Stomach (tissue), 4 donors: ENCODE results near the gene ZIC1.

Source experiments
- EP300 ChIP-seq: sonication (generic); formaldehyde crosslinking; IDR thresholded peaks from one replicate; pipeline ENCODE4 v1.6.1; 2017; ENCODE audit warnings: antibody characterized with exemption
- POLR2A ChIP-seq, 4 donors: fragments of 450-650 bp; IDR thresholded peaks; one replicate each; pipeline ENCODE4 v1.6.1; 2016; ENCODE audit warnings: antibody characterized with exemption in 4 of 4, control low read depth in 2 of 4, mild to moderate bottlenecking in 1 of 4, moderate library complexity in 1 of 4
- POLR2AphosphoS5 ChIP-seq, 3 donors: sonication (generic); formaldehyde crosslinking; IDR thresholded peaks; one replicate each; pipeline ENCODE4 v1.6.1; 2016; ENCODE audit warnings: antibody characterized with exemption in 3 of 3
- TF ChIP-seq, protein P1 (sequence below), 7 experiments: fragments of 450-650 bp in 4 of 7; fragments of 200-600 bp in 3 of 7; sonication (generic) in 3 of 7; IDR thresholded peaks; one replicate each; pipeline ENCODE4 v1.5.1; 2016 to 2019; ENCODE audit warnings: antibody characterized with exemption in 7 of 7, control low read depth in 2 of 7, mild to moderate bottlenecking in 1 of 7

- no peak for TF ChIP-seq POLR2A (IDR thresholded peaks at IDR 0.05)
- TF ChIP-seq, protein P1, sequence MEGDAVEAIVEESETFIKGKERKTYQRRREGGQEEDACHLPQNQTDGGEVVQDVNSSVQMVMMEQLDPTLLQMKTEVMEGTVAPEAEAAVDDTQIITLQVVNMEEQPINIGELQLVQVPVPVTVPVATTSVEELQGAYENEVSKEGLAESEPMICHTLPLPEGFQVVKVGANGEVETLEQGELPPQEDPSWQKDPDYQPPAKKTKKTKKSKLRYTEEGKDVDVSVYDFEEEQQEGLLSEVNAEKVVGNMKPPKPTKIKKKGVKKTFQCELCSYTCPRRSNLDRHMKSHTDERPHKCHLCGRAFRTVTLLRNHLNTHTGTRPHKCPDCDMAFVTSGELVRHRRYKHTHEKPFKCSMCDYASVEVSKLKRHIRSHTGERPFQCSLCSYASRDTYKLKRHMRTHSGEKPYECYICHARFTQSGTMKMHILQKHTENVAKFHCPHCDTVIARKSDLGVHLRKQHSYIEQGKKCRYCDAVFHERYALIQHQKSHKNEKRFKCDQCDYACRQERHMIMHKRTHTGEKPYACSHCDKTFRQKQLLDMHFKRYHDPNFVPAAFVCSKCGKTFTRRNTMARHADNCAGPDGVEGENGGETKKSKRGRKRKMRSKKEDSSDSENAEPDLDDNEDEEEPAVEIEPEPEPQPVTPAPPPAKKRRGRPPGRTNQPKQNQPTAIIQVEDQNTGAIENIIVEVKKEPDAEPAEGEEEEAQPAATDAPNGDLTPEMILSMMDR (IDR thresholded peaks at IDR 0.05) = no peak
- TF ChIP-seq POLR2AphosphoS5 (IDR thresholded peaks at IDR 0.05) = no peak
- no peak for TF ChIP-seq EP300
Observed at GRCh38 chr3:147447224-147447623, 38.1 kb downstream of the ZIC1 start.
